ENCODE data around the gene MTG2. TPM values are rescaled to one million over a fixed set of nuclear protein-coding genes. Genes with fewer than 3 reads are reported as not detected.

MTG2 gene
- total RNA-seq, 2 donors from 2014 or later: 40.0 to 53.0 TPM

GRCh38 chr20:62228982-62229545 lies 46.2 kb downstream of the MTG2 start:
- TF ChIP-seq CTCF (IDR thresholded peaks at IDR 0.05) (no peak), POLR2A (IDR thresholded peaks at IDR 0.05) (no peak), POLR2AphosphoS5 (IDR thresholded peaks at IDR 0.05) (no peak)
- no peak overlapping the region for H3K27ac ChIP-seq
- H3K4me1 ChIP-seq (replicated peaks): peaks cover 10% of the 10 kb centered on the region
- H3K4me3 ChIP-seq: no peak overlapping the region
- intact Hi-C loops (cut with DNase I): no loop called here
- no peak for DNase-seq (ENCODE audit: low spot score)
- 73% methylated on average over 7 of the region's 7 CpGs for WGBS
- H3K36me3 ChIP-seq: no peaks in the 10 kb centered on the region
- no peaks in the 10 kb centered on the region for H3K27me3 ChIP-seq (replicated peaks; ENCODE audit: insufficient read depth)
- no peaks in the 10 kb centered on the region for H3K9me3 ChIP-seq

- H3K9me3 ChIP-seq: no peaks in the 10 kb centered on the region
- H3K4me1 ChIP-seq (replicated peaks): peaks cover 16% of the 10 kb centered on the region
- no peak overlapping the region for H3K4me3 ChIP-seq
- H3K27ac ChIP-seq: no peak overlapping the region
- DNase-seq (ENCODE audit: low spot score): no peak
- no peaks in the 10 kb centered on the region for H3K27me3 ChIP-seq (replicated peaks; ENCODE audit: insufficient read depth)
- intact Hi-C loops (cut with DNase I): no loop called here
- 59% methylated on average over 4 of the region's 4 CpGs for whole genome bisulfite sequencing
- no peaks in the 10 kb centered on the region for H3K36me3 ChIP-seq
- TF ChIP-seq POLR2A (IDR thresholded peaks at IDR 0.05) (no peak), POLR2AphosphoS5 (IDR thresholded peaks at IDR 0.05) (no peak), CTCF (IDR thresholded peaks at IDR 0.05) (no peak)
Observed at GRCh38 chr20:62229667-62230066, 46.8 kb downstream of the MTG2 start.

GRCh38 chr20:62230276-62230675 lies 47.4 kb downstream of the MTG2 start:
- intact Hi-C loops (cut with DNase I): no loop called here
- peaks cover 22% of the 10 kb centered on the region for H3K4me1 ChIP-seq (replicated peaks)
- no peaks in the 10 kb centered on the region for H3K36me3 ChIP-seq
- TF ChIP-seq POLR2A (IDR thresholded peaks at IDR 0.05) (no peak), POLR2AphosphoS5 (IDR thresholded peaks at IDR 0.05) (no peak), CTCF (IDR thresholded peaks at IDR 0.05) (no peak)
- WGBS: 97% methylated on average over 2 of the region's 2 CpGs
- no peak for DNase-seq (ENCODE audit: low spot score)
- H3K27me3 ChIP-seq (replicated peaks; ENCODE audit: insufficient read depth): no peaks in the 10 kb centered on the region
- no peaks in the 10 kb centered on the region for H3K9me3 ChIP-seq
- H3K27ac ChIP-seq: no peak overlapping the region
- H3K4me3 ChIP-seq: no peak overlapping the region

- Histone ChIP-seq H3K4me1 (replicated peaks) (peaks cover 23% of the 10 kb centered on the region), H3K4me3 (no peak overlapping the region), H3K36me3 (no peaks in the 10 kb centered on the region), H3K9me3 (no peaks in the 10 kb centered on the region), H3K27ac (no peak overlapping the region), H3K27me3 (replicated peaks; ENCODE audit: insufficient read depth) (no peaks in the 10 kb centered on the region)
- TF ChIP-seq CTCF (IDR thresholded peaks at IDR 0.05) (no peak), POLR2AphosphoS5 (IDR thresholded peaks at IDR 0.05) (no peak), POLR2A (IDR thresholded peaks at IDR 0.05) (no peak)
- 87% methylated on average over 10 of the region's 10 CpGs for WGBS
- DNase-seq (ENCODE audit: low spot score): no peak
- intact Hi-C loops (cut with DNase I): no loop called here
Observed at GRCh38 chr20:62230696-62231095, 47.9 kb downstream of the MTG2 start.

GRCh38 chr20:62231292-62231691 lies 48.5 kb downstream of the MTG2 start:
- H3K27me3 ChIP-seq (replicated peaks; ENCODE audit: insufficient read depth): no peaks in the 10 kb centered on the region
- H3K27ac ChIP-seq: no peak overlapping the region
- 76% methylated on average over 6 of the region's 6 CpGs for WGBS
- no peak for DNase-seq (ENCODE audit: low spot score)
- H3K36me3 ChIP-seq: no peaks in the 10 kb centered on the region
- TF ChIP-seq POLR2A (IDR thresholded peaks at IDR 0.05) (no peak), CTCF (IDR thresholded peaks at IDR 0.05) (no peak), POLR2AphosphoS5 (IDR thresholded peaks at IDR 0.05) (no peak)
- H3K9me3 ChIP-seq: no peaks in the 10 kb centered on the region
- no peak overlapping the region for H3K4me3 ChIP-seq
- peaks cover 23% of the 10 kb centered on the region for H3K4me1 ChIP-seq (replicated peaks)
- intact Hi-C loops (cut with DNase I): no loop called here
